ENCODE measurements around the gene TINAG.
"Not testable (repeated sequence)": the region's sequence is repeated elsewhere in the genome, so short reads cannot be mapped to it uniquely, and the experiment has no call there.

The TINAG gene

GRCh38 chr6:54310377-54311152 is 2.3 kb downstream of the TINAG start:
- DNase-seq: no peak

- DNase-seq: no peak
Observed at GRCh38 chr6:54315656-54316055, 7.4 kb downstream of the TINAG start.

- no peak for DNase-seq
Observed at GRCh38 chr6:54320871-54321270, 12.6 kb downstream of the TINAG start.

- no peak for DNase-seq
Observed at GRCh38 chr6:54327631-54328030, 19.4 kb downstream of the TINAG start.

- not testable (repeated sequence) for DNase-seq
Observed at GRCh38 chr6:54331571-54331970, 23.3 kb downstream of the TINAG start.

GRCh38 chr6:54335871-54336270 is 27.6 kb downstream of the TINAG start:
- no peak for DNase-seq

- no peak for DNase-seq
Observed at GRCh38 chr6:54353975-54354374, 45.7 kb downstream of the TINAG start.

GRCh38 chr6:54354608-54355007 is 46.4 kb downstream of the TINAG start:
- no peak for DNase-seq

- no peak for DNase-seq
Observed at GRCh38 chr6:54357141-54357540, 48.9 kb downstream of the TINAG start.

- DNase-seq: no peak
Observed at GRCh38 chr6:54361188-54361587, 52.9 kb downstream of the TINAG start.

- no peak for DNase-seq
Observed at GRCh38 chr6:54361734-54362133, 53.5 kb downstream of the TINAG start.

GRCh38 chr6:54366667-54367327 is 58.6 kb downstream of the TINAG start:
- DNase-seq: no peak

- DNase-seq: no peak
Observed at GRCh38 chr6:54377776-54378175, 69.5 kb downstream of the TINAG start.

- DNase-seq: no peak
Observed at GRCh38 chr6:54386295-54386694, 78.1 kb downstream of the TINAG start.

- DNase-seq: no peak
Observed at GRCh38 chr6:54390362-54390761, 82.1 kb downstream of the TINAG start.

GRCh38 chr6:54391577-54391976 is 83.3 kb downstream of the TINAG start:
- DNase-seq: no peak

- no peak for DNase-seq
Observed at GRCh38 chr6:54403096-54403495, 94.9 kb downstream of the TINAG start.

GRCh38 chr6:54404791-54405190 is 96.5 kb downstream of the TINAG start:
- DNase-seq: no peak

GRCh38 chr6:54411767-54412166 is 103.5 kb downstream of the TINAG start:
- DNase-seq: no peak

- DNase-seq: no peak
Observed at GRCh38 chr6:54415517-54415916, 107.3 kb downstream of the TINAG start.

- no peak for DNase-seq
Observed at GRCh38 chr6:54419885-54420284, 111.6 kb downstream of the TINAG start.

- no peak for DNase-seq
Observed at GRCh38 chr6:54426995-54427394, 118.8 kb downstream of the TINAG start.

GRCh38 chr6:54427396-54427937 is 119.2 kb downstream of the TINAG start:
- DNase-seq: no peak

- DNase-seq: no peak
Observed at GRCh38 chr6:54428431-54428830, 120.2 kb downstream of the TINAG start.
